Neural progenitor cell (in vitro differentiated cells): ENCODE measurements around the gene SCYL3.
"Not testable (repeated sequence)": the region's sequence is repeated elsewhere in the genome, so short reads cannot be mapped to it uniquely, and the experiment has no call there.

Source experiments
- EZH2 ChIP-seq: fragments of 200-600 bp; sonication (generic); IDR thresholded peaks from 2 replicates; pipeline ENCODE4 v1.6.1; 2017; ENCODE audit warnings: antibody characterized with exemption, mild to moderate bottlenecking, moderate library complexity
- EZH2phosphoT487 ChIP-seq: fragments of 200-600 bp; sonication (generic); IDR thresholded peaks from 2 replicates; pipeline ENCODE4 v1.6.1; 2017; ENCODE audit warnings: antibody characterized with exemption
- TF ChIP-seq, protein P1 (sequence below): fragments of 200-600 bp; sonication (generic); IDR thresholded peaks from 2 replicates; pipeline ENCODE4 v1.5.1; 2017; ENCODE audit warnings: antibody characterized with exemption, mild to moderate bottlenecking

GRCh38 chr1:169864531-169864930, 29.2 kb downstream of the SCYL3 start:
- TF ChIP-seq, protein P1, sequence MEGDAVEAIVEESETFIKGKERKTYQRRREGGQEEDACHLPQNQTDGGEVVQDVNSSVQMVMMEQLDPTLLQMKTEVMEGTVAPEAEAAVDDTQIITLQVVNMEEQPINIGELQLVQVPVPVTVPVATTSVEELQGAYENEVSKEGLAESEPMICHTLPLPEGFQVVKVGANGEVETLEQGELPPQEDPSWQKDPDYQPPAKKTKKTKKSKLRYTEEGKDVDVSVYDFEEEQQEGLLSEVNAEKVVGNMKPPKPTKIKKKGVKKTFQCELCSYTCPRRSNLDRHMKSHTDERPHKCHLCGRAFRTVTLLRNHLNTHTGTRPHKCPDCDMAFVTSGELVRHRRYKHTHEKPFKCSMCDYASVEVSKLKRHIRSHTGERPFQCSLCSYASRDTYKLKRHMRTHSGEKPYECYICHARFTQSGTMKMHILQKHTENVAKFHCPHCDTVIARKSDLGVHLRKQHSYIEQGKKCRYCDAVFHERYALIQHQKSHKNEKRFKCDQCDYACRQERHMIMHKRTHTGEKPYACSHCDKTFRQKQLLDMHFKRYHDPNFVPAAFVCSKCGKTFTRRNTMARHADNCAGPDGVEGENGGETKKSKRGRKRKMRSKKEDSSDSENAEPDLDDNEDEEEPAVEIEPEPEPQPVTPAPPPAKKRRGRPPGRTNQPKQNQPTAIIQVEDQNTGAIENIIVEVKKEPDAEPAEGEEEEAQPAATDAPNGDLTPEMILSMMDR = not testable (repeated sequence)
- TF ChIP-seq EZH2, EZH2phosphoT487: not testable (repeated sequence)
